Cardiac muscle cell (in vitro differentiated cells and primary cell): Measurements from ENCODE around the gene STX18. TPM values are rescaled to one million over a fixed set of nuclear protein-coding genes. Genes with fewer than 3 reads are reported as not detected.

ENCODE experiments used
- DNase-seq, 2 donors: peaks; one replicate each; pipeline versions ENCODE4 v3.0.0 to v3.0.0-alpha.2; 2010 to 2017; ENCODE audit warnings: low read depth in 1 of 2, low spot score in 1 of 2
- H3K27ac ChIP-seq: fragments of 200-600 bp; sonication (generic); 2 replicates; pipeline ENCODE4 v1.5.1; 2016
- H3K27me3 ChIP-seq: fragments of 200-600 bp; sonication (generic); 2 replicates; pipeline ENCODE4 v1.6.0; 2016; ENCODE audit warnings: control low read depth
- H3K36me3 ChIP-seq: fragments of 200-600 bp; sonication (generic); 2 replicates; pipeline ENCODE4 v1.5.1; 2016; ENCODE audit warnings: control low read depth
- H3K4me1 ChIP-seq: fragments of 200-600 bp; sonication (generic); 2 replicates; pipeline ENCODE4 v1.8.1; 2017; ENCODE audit warnings: low read depth, mild to moderate bottlenecking, mixed run types
- H3K4me3 ChIP-seq: fragments of 200-600 bp; sonication (generic); 2 replicates; pipeline ENCODE4 v1.5.1; 2016; ENCODE audit warnings: mild to moderate bottlenecking
- H3K9me3 ChIP-seq: fragments of 200-600 bp; sonication (generic); 2 replicates; pipeline ENCODE4 v1.5.1; 2017; ENCODE audit warnings: low read depth, mild to moderate bottlenecking, control low read depth
- polyA plus RNA-seq: library from polyadenylated mRNA; unstranded; fragments of >200 nt; fragmentation: Nextera tagmentation; extraction: Ambion mirVana; gene quantifications from 2 replicates; pipeline ENCODE4 v1.2.1, GENCODE V29; 2016
- total RNA-seq: library from RNA; depleted of rRNA; stranded (reverse); fragments of >200 nt; gene quantifications from 2 replicates; pipeline ENCODE4 v1.2.3, GENCODE V29; 2016
- TF ChIP-seq, protein P1 (sequence below): IDR thresholded peaks from 2 replicates; pipeline ENCODE4 v1.5.1; 2012; ENCODE audit warnings: low read depth, mild to moderate bottlenecking, low read length

STX18 gene
- total and polyA plus RNA-seq, 2 experiments from 2014 or later: 29.8 to 63.3 TPM

DNA sequence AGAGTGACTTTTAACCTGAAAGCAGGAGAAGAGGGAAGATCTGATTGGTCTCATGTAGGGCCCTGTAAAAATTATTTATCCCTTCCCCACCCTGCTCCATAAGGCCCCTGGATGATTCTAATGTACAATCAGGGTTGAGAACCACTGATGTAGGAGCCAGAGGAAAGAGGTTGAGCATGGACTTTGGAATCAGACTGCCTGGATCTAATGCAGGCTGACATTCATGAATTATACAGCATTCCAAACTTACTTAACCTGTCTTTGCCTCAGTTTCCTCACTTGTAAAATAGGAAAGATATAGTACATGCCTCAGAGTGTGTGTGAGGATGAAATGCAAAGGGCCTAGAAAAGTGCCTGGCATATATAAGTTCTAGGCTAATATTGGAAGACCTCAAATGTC, 47.0 kb downstream of the STX18 start:
- TF ChIP-seq, protein P1, sequence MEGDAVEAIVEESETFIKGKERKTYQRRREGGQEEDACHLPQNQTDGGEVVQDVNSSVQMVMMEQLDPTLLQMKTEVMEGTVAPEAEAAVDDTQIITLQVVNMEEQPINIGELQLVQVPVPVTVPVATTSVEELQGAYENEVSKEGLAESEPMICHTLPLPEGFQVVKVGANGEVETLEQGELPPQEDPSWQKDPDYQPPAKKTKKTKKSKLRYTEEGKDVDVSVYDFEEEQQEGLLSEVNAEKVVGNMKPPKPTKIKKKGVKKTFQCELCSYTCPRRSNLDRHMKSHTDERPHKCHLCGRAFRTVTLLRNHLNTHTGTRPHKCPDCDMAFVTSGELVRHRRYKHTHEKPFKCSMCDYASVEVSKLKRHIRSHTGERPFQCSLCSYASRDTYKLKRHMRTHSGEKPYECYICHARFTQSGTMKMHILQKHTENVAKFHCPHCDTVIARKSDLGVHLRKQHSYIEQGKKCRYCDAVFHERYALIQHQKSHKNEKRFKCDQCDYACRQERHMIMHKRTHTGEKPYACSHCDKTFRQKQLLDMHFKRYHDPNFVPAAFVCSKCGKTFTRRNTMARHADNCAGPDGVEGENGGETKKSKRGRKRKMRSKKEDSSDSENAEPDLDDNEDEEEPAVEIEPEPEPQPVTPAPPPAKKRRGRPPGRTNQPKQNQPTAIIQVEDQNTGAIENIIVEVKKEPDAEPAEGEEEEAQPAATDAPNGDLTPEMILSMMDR: no peak
- no peak overlapping the region for H3K4me3 ChIP-seq

DNA sequence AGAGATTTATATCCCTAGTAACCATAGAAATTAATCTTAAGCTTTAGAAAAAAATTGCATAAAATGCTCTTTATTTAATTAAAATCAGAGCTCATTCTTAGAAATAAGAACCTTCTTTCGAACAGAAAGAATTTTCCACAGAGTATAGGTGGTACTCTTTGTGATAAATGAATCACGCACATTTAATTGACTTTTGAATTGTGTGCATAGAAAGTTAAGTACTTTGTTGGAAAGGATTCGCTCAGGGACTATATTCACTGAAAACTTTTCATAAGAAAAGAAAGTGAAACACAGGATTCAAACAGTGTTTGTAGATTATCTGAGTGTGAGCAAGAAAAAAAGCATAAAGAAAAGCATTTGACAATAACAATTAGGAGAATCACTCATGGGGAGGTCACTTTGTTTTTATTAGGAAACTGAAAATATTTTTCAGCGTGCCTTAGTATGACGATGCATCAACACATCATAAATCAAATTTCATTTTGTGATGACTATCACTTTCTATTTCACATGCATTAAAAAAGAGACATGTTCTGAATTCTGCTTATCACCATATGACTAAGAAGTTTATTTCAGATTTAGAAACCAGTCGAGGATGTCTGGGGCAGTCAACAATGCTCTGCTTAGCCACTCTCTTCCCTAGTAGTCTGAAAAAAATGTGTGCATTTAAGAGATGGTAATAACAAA, 49.5 kb downstream of the STX18 start:
- Histone ChIP-seq H3K36me3 (no peaks in the 10 kb centered on the region), H3K27ac (no peak overlapping the region), H3K4me3 (no peak overlapping the region), H3K27me3 (no peaks in the 10 kb centered on the region), H3K9me3 (no peaks in the 10 kb centered on the region), H3K4me1 (no peaks in the 10 kb centered on the region)
- TF ChIP-seq, protein P1: no peak
- DNase-seq: peak in 1 of 2 donors; percentile 42

More for the DNA sequence above, 47.0 kb downstream of the STX18 start:
- no peak for DNase-seq
- Histone ChIP-seq H3K36me3 (no peaks in the 10 kb centered on the region), H3K4me1 (no peaks in the 10 kb centered on the region), H3K27ac (no peak overlapping the region), H3K27me3 (no peaks in the 10 kb centered on the region), H3K9me3 (no peaks in the 10 kb centered on the region)

DNA sequence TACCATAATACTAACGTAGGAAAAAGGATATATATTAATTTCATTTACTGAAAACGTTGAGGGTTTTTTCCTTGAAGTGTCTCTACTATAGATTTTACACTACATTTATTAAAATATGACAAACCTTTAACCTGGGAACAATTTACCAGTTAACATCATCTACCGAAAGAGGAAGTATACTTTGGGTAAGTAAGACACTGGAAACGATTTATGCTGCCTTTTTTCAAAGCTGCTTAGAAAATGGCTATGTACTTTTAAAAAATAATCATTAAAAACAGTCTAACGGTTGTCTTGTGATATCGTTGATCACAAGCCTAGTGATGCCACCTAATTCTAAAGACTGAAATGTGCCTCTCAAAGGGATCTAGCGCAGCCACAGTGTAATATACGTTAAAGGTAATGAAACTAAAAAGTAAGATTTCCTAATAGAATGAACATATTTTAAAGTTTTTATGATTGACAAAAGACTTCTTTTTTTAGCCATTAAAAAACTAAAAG, 50.4 kb downstream of the STX18 start:
- H3K4me1 ChIP-seq: no peaks in the 10 kb centered on the region
- DNase-seq: no peak
- no peaks in the 10 kb centered on the region for H3K9me3 ChIP-seq
- no peaks in the 10 kb centered on the region for H3K27me3 ChIP-seq
- TF ChIP-seq, protein P1: no peak
- no peak overlapping the region for H3K27ac ChIP-seq
- H3K4me3 ChIP-seq: no peak overlapping the region
- no peaks in the 10 kb centered on the region for H3K36me3 ChIP-seq

DNA sequence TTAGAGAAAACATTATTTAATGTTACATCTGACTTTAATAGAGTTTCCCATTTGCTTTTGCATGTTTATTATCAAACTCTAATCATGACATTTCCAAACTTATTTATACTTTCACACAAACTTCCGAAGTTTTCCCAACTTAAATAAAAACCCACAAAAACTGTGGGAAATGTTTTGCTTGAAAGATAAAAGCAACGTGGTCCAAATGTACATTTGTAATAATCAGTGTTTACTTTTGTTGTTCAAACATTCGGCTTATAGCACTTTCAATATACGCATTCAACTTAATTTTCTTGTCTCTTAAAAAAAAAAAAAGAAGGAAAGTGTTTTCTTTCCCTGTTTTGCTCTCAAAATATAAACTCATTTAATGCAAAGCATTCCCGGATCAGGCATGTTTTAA, 51.0 kb downstream of the STX18 start:
- TF ChIP-seq, protein P1: no peak
- H3K4me1 ChIP-seq: no peaks in the 10 kb centered on the region
- no peaks in the 10 kb centered on the region for H3K9me3 ChIP-seq
- H3K27ac ChIP-seq: no peak overlapping the region
- no peaks in the 10 kb centered on the region for H3K27me3 ChIP-seq
- no peaks in the 10 kb centered on the region for H3K36me3 ChIP-seq
- no peak for DNase-seq
- no peak overlapping the region for H3K4me3 ChIP-seq

DNA sequence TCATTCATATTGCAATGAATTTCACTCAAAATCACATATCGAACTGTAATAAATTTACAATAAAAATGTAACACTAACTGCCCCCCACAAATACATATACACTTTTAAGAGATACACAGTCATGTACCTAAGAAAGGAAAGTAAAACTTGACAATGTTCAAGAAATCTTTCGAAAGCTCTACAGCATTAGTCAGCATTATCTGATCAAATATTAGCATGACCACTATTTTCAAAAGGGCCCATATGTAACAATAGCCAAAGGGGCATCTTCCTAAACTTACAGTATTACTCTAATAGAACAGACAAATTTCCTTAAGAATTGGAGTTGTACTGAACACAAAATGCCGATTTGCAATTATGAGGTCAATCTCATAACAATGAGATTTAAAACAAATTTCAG, 51.8 kb downstream of the STX18 start:
- no peak overlapping the region for H3K4me3 ChIP-seq
- TF ChIP-seq, protein P1: no peak
- no peak overlapping the region for H3K27ac ChIP-seq
- peak in 1 of 2 donors; percentile 41 for DNase-seq
- no peaks in the 10 kb centered on the region for H3K9me3 ChIP-seq
- no peaks in the 10 kb centered on the region for H3K4me1 ChIP-seq
- no peaks in the 10 kb centered on the region for H3K36me3 ChIP-seq
- no peaks in the 10 kb centered on the region for H3K27me3 ChIP-seq
